Measurements from ENCODE around the gene DDX46. TPM values are rescaled to one million over a fixed set of nuclear protein-coding genes. Genes with fewer than 3 reads are reported as not detected.
"Not testable (repeated sequence)": the region's sequence is repeated elsewhere in the genome, so short reads cannot be mapped to it uniquely, and the experiment has no call there.

The DDX46 gene
- total RNA-seq, 1 donor from 2014 or later, result 16.3 TPM

GRCh38 chr5:134784241-134784920 lies 25.8 kb downstream of the DDX46 start:
- DNase-seq (ENCODE audit: low read depth in 2 of 2), result peak in 1 of 2 donors; percentile 30

- peak in 1 of 2 donors; percentile 33 for DNase-seq (ENCODE audit: low read depth in 2 of 2)
Observed at GRCh38 chr5:134784946-134785620, 26.5 kb downstream of the DDX46 start.

- no peak for DNase-seq (ENCODE audit: low read depth in 2 of 2)
Observed at GRCh38 chr5:134787692-134788091, 29.1 kb downstream of the DDX46 start.

- DNase-seq (ENCODE audit: low read depth in 2 of 2), result no peak
Observed at GRCh38 chr5:134791580-134791979, 33.0 kb downstream of the DDX46 start.

DNA sequence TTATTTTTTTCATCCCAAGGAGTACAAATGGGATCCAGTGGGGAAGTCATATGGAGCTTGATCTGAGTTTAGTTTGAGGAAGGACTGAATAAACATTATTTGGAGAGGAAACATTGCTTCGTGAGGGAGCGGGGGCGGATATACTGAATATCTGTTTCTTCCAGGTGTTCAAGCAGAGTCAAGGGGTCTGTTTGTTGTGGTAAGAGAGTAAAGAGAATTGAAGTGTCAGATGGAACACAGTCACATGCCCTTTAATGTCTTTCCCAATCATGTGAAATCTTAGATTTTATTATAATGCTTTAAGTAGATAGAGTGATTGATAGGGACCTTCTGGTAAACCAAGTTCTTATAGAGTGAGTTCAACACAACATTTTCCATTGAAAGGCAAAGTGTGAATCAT lies 33.7 kb downstream of the DDX46 start:
- no peak for DNase-seq (ENCODE audit: low read depth in 2 of 2)

DNA sequence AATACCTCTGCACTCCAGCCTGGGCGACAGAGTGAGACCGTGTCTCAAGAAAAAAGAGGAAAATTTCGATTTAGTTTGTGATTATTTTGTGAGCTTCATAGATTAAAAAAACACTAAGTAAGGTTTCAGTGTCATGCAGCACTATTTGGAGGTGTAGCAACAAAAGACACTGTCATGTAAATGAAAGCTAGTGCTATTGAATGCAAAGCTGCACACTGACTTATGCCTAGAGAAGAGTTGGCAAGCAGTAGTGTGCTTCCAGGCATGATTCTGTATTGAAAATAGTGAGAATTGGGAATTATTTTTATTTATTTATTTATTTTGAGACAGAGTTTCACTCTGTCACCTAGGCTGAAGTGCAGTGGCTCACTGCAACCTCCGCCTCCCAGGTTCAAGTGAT lies 34.5 kb downstream of the DDX46 start:
- DNase-seq (ENCODE audit: low read depth in 2 of 2), result no peak

- DNase-seq (ENCODE audit: low read depth in 2 of 2), result peak in 1 of 2 donors; percentile 40
Observed at GRCh38 chr5:134794082-134794481, 35.5 kb downstream of the DDX46 start.

DNA sequence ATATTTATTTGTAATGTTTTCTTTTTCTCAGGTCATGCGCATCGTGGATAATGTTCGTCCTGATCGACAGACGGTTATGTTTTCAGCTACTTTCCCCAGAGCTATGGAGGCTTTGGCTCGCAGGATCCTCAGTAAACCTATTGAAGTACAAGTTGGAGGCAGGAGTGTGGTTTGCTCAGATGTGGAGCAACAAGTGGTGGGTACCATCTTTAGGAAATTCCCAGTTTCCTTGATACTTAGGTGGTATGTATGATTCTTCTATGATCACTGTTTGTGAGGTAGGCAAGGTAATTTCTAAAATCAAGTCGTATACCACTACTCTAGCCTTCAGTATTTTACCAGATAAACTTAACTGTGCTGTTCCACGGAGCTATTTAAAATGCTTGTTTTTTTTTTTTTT lies 36.2 kb downstream of the DDX46 start:
- DNase-seq (ENCODE audit: low read depth in 2 of 2), result no peak

GRCh38 chr5:134798468-134798867 lies 39.9 kb downstream of the DDX46 start:
- no peak for DNase-seq (ENCODE audit: low read depth in 2 of 2)

DNA sequence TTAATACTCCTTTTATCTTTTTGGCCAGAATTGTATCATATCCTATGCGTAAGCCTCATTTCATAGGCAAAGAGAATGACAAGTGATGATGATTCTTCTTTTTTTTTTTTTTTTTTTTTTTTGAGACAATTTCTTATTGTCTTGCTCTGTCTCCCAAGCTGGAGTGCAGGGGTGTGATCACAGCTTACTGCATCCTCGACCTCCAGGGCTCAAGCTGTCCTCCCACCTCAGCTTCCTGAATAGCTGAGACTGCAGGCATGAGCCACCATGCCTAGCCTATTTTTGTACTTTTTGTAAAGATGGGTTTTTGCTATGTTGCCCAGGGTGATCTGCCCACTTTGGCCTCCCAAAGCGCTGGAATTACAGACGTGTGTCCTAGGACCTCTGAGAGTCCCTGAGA lies 45.2 kb downstream of the DDX46 start:
- DNase-seq (ENCODE audit: low read depth in 2 of 2), result no peak

GRCh38 chr5:134813407-134813806 lies 54.8 kb downstream of the DDX46 start:
- no peak for DNase-seq (ENCODE audit: low read depth in 2 of 2)

DNA sequence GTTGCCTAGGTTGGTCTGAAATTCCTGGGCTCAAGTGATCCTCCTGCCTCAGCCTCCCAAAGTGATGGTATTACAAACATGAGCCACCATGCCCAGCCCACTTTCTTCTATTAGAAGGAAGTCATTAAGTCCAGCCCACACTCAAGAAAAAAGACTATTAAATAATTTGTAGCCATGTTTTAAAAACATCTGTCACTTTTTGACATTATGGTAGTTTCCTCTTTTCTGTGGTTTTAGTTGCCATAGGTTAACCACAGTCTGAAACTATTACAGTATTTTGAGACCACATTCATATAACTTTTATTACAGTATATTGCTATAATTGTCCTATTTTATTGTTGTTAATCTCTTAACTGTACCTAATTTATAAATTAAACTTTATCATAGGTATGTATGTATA lies 55.2 kb downstream of the DDX46 start:
- no peak for DNase-seq (ENCODE audit: low read depth in 2 of 2)

DNA sequence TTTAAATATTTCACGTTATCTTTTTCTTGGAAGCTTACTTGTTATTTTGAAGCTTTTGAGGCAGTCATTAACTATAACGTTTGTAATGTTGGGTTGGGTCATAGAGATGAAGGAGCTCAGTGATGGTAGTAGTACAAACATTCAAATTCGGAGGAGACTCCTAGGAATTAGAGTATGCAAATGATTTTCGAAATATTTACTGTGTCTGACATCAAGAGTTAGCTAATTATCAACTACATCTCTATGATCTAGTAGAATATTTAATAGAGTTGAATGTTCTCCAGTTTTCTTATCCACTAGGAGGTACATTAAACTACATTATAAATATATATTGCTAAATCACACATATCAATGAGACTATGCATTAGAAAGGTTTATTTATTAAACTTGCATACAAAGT lies 58.4 kb downstream of the DDX46 start:
- DNase-seq (ENCODE audit: low read depth in 2 of 2), result no peak

DNA sequence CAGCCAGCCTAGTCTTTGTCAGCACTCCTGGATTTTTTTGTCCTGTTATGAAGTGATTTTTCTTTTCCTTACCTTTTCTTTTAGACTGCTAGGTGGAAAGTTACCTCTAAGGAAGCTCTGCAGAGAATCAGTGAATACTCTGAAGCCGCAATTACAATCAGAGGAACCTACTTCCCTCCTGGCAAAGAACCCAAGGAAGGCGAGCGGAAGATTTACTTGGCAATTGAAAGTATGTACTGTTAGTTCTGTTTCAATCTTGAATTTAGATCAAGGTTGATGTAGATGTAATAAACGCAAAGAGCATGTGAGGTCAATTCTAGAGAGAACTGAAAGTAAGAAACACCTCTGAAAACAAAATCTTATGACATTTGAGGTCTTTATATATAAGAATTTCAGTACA lies 60.2 kb downstream of the DDX46 start:
- DNase-seq (ENCODE audit: low read depth in 2 of 2), result no peak

DNA sequence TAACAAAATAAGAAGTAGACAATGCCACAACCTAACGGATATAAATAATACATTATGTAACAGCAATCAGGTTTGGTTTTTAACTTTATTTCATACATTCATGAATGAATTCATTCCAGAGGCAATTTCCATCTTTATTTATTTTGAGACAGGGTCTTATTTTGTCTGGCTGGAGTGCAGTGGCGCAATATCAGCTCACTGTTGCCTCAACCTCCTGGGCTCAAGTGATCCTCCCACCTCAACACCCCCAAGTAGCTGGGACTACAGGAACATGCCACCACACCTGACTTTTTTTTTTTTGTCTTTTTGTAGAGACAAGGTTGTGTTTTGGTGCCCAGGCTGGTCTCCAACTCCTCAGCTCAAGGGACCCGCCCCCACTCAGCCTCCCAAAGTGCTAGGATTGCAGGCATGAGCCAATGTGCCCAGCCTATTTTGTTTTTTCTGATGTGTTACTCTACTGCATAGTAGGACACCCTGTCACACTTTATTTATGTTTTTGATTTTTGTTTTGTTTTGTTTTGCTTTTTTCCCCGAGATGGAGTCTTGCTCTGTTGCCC lies 60.9 kb downstream of the DDX46 start:
- no peak for DNase-seq (ENCODE audit: low read depth in 2 of 2)

DNA sequence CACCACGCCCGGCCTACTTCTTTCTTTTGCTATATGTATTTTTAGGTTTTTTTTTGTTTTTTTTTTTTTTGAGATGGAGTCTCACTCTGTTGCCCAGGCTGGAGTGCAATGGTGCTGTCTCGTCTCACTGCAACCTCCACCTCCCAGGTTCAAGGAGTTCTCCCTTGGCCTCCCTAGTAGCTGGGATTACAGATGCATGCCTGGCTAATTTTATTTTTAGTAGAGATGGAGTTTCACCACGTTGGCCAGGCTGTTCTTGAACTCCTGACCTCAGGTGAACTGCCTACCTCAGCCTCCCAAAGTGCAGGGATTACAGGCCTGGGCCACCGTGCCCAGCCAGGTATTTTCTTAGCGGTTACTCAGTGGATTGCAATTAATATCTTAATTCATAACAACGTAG lies 63.3 kb downstream of the DDX46 start:
- DNase-seq (ENCODE audit: low read depth in 2 of 2), result no peak

- no peak for DNase-seq (ENCODE audit: low read depth in 2 of 2)
Observed at GRCh38 chr5:134824681-134825080, 66.1 kb downstream of the DDX46 start.

DNA sequence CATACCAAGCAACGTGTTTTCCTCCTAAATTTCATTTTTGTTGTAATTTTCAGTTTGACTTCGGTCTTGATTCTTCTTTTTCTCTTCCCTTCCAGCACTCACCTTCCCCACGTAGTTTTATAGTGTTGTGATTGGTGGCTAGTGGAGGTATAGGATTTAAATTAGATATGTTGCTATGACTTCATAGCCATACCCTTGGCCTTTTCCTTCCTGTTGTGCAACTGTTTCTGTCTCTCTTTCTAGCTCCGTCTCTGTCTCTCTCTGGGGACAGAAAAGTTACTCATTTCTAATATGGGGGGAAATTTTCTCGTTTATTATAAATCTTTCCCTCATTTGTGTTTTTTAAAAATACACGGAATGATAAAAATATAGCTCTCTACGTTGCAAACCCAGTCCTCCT lies 66.6 kb downstream of the DDX46 start:
- no peak for DNase-seq (ENCODE audit: low read depth in 2 of 2)

- DNase-seq (ENCODE audit: low read depth in 2 of 2), result no peak
Observed at GRCh38 chr5:134833340-134834032, 74.9 kb downstream of the DDX46 start.

DNA sequence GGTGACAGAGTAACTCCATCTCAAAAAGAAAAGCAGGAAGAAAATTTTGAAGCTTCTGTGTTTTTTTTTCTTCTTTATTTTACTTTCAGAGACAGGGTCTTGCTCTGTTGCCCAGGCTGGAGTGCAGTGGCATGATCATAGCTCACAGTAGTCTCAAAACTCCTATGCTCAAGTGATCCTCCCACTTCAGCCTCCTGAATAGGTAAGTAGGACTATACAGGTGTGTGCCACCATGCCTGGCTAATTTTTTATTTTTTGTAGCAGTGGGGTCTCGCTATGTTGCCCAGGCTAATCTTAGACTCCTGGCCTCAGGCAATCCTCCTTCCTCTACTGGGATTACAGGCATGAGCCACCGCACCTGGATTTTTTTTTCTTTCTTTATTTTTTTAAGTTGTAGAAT lies 77.0 kb downstream of the DDX46 start:
- DNase-seq (ENCODE audit: low read depth in 2 of 2), result no peak

GRCh38 chr5:134837530-134838181 lies 79.1 kb downstream of the DDX46 start:
- DNase-seq (ENCODE audit: low read depth in 2 of 2), result peak in 1 of 2 donors; percentile 22

DNA sequence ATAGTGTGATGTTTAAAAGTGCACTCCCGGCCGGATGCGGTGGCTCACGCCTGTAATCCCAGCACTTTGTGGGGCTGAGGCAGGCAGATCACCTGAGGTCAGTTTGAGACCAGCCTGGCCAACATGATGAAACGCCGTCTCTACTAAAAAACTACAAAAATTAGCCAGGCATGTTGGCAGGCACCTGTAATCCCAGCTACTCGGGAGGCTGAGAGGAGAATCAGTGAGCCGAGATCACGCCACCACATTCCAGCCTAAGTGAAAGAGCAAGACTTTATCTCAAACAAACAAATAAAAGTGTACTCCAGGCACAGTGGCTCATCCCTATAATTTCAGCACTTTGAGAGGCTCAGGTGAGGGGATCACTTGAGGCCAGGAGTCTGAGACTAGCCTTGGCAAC lies 79.8 kb downstream of the DDX46 start:
- not testable (repeated sequence) for DNase-seq (ENCODE audit: low read depth in 2 of 2)
